ENCODE results near the gene HLA-DOB. TPM values are rescaled to one million over a fixed set of nuclear protein-coding genes. Genes with fewer than 3 reads are reported as not detected.
"Not testable (repeated sequence)": the region's sequence is repeated elsewhere in the genome, so short reads cannot be mapped to it uniquely, and the experiment has no call there.

The HLA-DOB gene
- polyA plus RNA-seq, 4 donors: 0.74 to 4.6 (median 2.7) TPM; not detected in 1

- Histone ChIP-seq H3K4me3 (ENCODE audit: low read depth in 1 of 3, low read length in 3 of 3) (no peak overlapping the region), H3K27me3 (ENCODE audit: control insufficient read depth in 3 of 3, insufficient read depth in 3 of 3, low read length in 3 of 3) (peaks cover 0 to 13% (median 0%) of the 10 kb centered on the region in 3 donors), H3K27ac (ENCODE audit: low read depth in 1 of 3, low read length in 2 of 3) (no peak overlapping the region), H3K4me1 (ENCODE audit: control insufficient read depth in 3 of 3, insufficient read depth in 2 of 3, low read depth in 1 of 3, low read length in 2 of 3) (no peaks in the 10 kb centered on the region), H3K9me3 (ENCODE audit: control insufficient read depth in 2 of 2, insufficient read depth in 1 of 2, low read depth in 1 of 2, low read length in 1 of 2) (no peaks in the 10 kb centered on the region), H3K36me3 (ENCODE audit: control insufficient read depth in 3 of 3, insufficient read depth in 2 of 3, low read depth in 1 of 3, low read length in 3 of 3) (no peaks in the 10 kb centered on the region)
- FAIRE-seq: no peak
- WGBS, 3 donors: 71 to 84% (median 80%) methylated on average over 2 of the region's 2 CpGs
- no peak for DNase-seq
Measured at GRCh38 chr6:32814145-32814544, 2.7 kb downstream of the HLA-DOB start.

GRCh38 chr6:32809171-32809570 lies 7.6 kb downstream of the HLA-DOB start:
- FAIRE-seq: no peak
- no peaks in the 10 kb centered on the region for H3K4me1 ChIP-seq (ENCODE audit: control insufficient read depth in 3 of 3, insufficient read depth in 2 of 3, low read depth in 1 of 3, low read length in 2 of 3)
- no peak overlapping the region for H3K4me3 ChIP-seq (ENCODE audit: low read depth in 1 of 3, low read length in 3 of 3)
- no peaks in the 10 kb centered on the region for H3K9me3 ChIP-seq (ENCODE audit: control insufficient read depth in 2 of 2, insufficient read depth in 1 of 2, low read depth in 1 of 2, low read length in 1 of 2)
- WGBS, 3 donors: 3 to 43% (median 39%) methylated on average over 1 of the region's 1 CpG
- no peak overlapping the region for H3K27ac ChIP-seq (ENCODE audit: low read depth in 1 of 3, low read length in 2 of 3)
- DNase-seq: no peak
- peaks cover 0 to 14% (median 0%) of the 10 kb centered on the region in 3 donors for H3K27me3 ChIP-seq (ENCODE audit: control insufficient read depth in 3 of 3, insufficient read depth in 3 of 3, low read length in 3 of 3)
- no peaks in the 10 kb centered on the region for H3K36me3 ChIP-seq (ENCODE audit: control insufficient read depth in 3 of 3, insufficient read depth in 2 of 3, low read depth in 1 of 3, low read length in 3 of 3)

- H3K27ac ChIP-seq (ENCODE audit: low read depth in 1 of 3, low read length in 2 of 3): no peak overlapping the region
- H3K9me3 ChIP-seq (ENCODE audit: control insufficient read depth in 2 of 2, insufficient read depth in 1 of 2, low read depth in 1 of 2, low read length in 1 of 2): no peaks in the 10 kb centered on the region
- no peaks in the 10 kb centered on the region for H3K36me3 ChIP-seq (ENCODE audit: control insufficient read depth in 3 of 3, insufficient read depth in 2 of 3, low read depth in 1 of 3, low read length in 3 of 3)
- no peak for DNase-seq
- H3K4me3 ChIP-seq (ENCODE audit: low read depth in 1 of 3, low read length in 3 of 3): no peak overlapping the region
- WGBS, 3 donors: 76 to 84% (median 80%) methylated on average over 5 of the region's 5 CpGs
- H3K4me1 ChIP-seq (ENCODE audit: control insufficient read depth in 3 of 3, insufficient read depth in 2 of 3, low read depth in 1 of 3, low read length in 2 of 3): no peaks in the 10 kb centered on the region
- FAIRE-seq: no peak
- peaks cover 0 to 6% (median 0%) of the 10 kb centered on the region in 3 donors for H3K27me3 ChIP-seq (ENCODE audit: control insufficient read depth in 3 of 3, insufficient read depth in 3 of 3, low read length in 3 of 3)
Measured at GRCh38 chr6:32807020-32807580, 9.7 kb downstream of the HLA-DOB start.

GRCh38 chr6:32805404-32805803 lies 11.4 kb downstream of the HLA-DOB start:
- H3K27me3 ChIP-seq (ENCODE audit: control insufficient read depth in 3 of 3, insufficient read depth in 3 of 3, low read length in 3 of 3); FAIRE-seq; H3K4me3 ChIP-seq (ENCODE audit: low read depth in 1 of 3, low read length in 3 of 3); H3K27ac ChIP-seq (ENCODE audit: low read depth in 1 of 3, low read length in 2 of 3); H3K4me1 ChIP-seq (ENCODE audit: control insufficient read depth in 3 of 3, insufficient read depth in 2 of 3, low read depth in 1 of 3, low read length in 2 of 3); DNase-seq; H3K36me3 ChIP-seq (ENCODE audit: control insufficient read depth in 3 of 3, insufficient read depth in 2 of 3, low read depth in 1 of 3, low read length in 3 of 3); H3K9me3 ChIP-seq (ENCODE audit: control insufficient read depth in 2 of 2, insufficient read depth in 1 of 2, low read depth in 1 of 2, low read length in 1 of 2): not testable (repeated sequence)

GRCh38 chr6:32803416-32803815 lies 13.4 kb downstream of the HLA-DOB start:
- no peak overlapping the region for H3K4me3 ChIP-seq (ENCODE audit: low read depth in 1 of 3, low read length in 3 of 3)
- WGBS, 3 donors: 40 to 76% (median 63%) methylated on average over 2 of the region's 2 CpGs
- peaks cover 0 to 16% (median 6%) of the 10 kb centered on the region in 3 donors for H3K27me3 ChIP-seq (ENCODE audit: control insufficient read depth in 3 of 3, insufficient read depth in 3 of 3, low read length in 3 of 3)
- H3K9me3 ChIP-seq (ENCODE audit: control insufficient read depth in 2 of 2, insufficient read depth in 1 of 2, low read depth in 1 of 2, low read length in 1 of 2): peaks cover 0 to 5% of the 10 kb centered on the region in 2 donors
- no peaks in the 10 kb centered on the region for H3K4me1 ChIP-seq (ENCODE audit: control insufficient read depth in 3 of 3, insufficient read depth in 2 of 3, low read depth in 1 of 3, low read length in 2 of 3)
- DNase-seq (no peak), FAIRE-seq (no peak)
- no peak overlapping the region for H3K27ac ChIP-seq (ENCODE audit: low read depth in 1 of 3, low read length in 2 of 3)
- H3K36me3 ChIP-seq (ENCODE audit: control insufficient read depth in 3 of 3, insufficient read depth in 2 of 3, low read depth in 1 of 3, low read length in 3 of 3): no peaks in the 10 kb centered on the region

- no peaks in the 10 kb centered on the region for H3K36me3 ChIP-seq (ENCODE audit: control insufficient read depth in 3 of 3, insufficient read depth in 2 of 3, low read depth in 1 of 3, low read length in 3 of 3)
- peaks cover 0 to 5% of the 10 kb centered on the region in 2 donors for H3K9me3 ChIP-seq (ENCODE audit: control insufficient read depth in 2 of 2, insufficient read depth in 1 of 2, low read depth in 1 of 2, low read length in 1 of 2)
- H3K27ac ChIP-seq (ENCODE audit: low read depth in 1 of 3, low read length in 2 of 3): no peak overlapping the region
- no peaks in the 10 kb centered on the region for H3K4me1 ChIP-seq (ENCODE audit: control insufficient read depth in 3 of 3, insufficient read depth in 2 of 3, low read depth in 1 of 3, low read length in 2 of 3)
- no peak for DNase-seq
- peaks cover 0 to 33% (median 6%) of the 10 kb centered on the region in 3 donors for H3K27me3 ChIP-seq (ENCODE audit: control insufficient read depth in 3 of 3, insufficient read depth in 3 of 3, low read length in 3 of 3)
- WGBS, 3 donors: 84 to 96% (median 88%) methylated on average over 3 of the region's 3 CpGs
- no peak for FAIRE-seq
- H3K4me3 ChIP-seq (ENCODE audit: low read depth in 1 of 3, low read length in 3 of 3): no peak overlapping the region
Measured at GRCh38 chr6:32799740-32800139, 17.1 kb downstream of the HLA-DOB start.

- Histone ChIP-seq H3K9me3 (ENCODE audit: control insufficient read depth in 2 of 2, insufficient read depth in 1 of 2, low read depth in 1 of 2, low read length in 1 of 2) (peaks cover 0 to 5% of the 10 kb centered on the region in 2 donors), H3K4me1 (ENCODE audit: control insufficient read depth in 3 of 3, insufficient read depth in 2 of 3, low read depth in 1 of 3, low read length in 2 of 3) (no peaks in the 10 kb centered on the region), H3K27ac (ENCODE audit: low read depth in 1 of 3, low read length in 2 of 3) (no peak overlapping the region), H3K4me3 (ENCODE audit: low read depth in 1 of 3, low read length in 3 of 3) (no peak overlapping the region), H3K36me3 (ENCODE audit: control insufficient read depth in 3 of 3, insufficient read depth in 2 of 3, low read depth in 1 of 3, low read length in 3 of 3) (no peaks in the 10 kb centered on the region), H3K27me3 (ENCODE audit: control insufficient read depth in 3 of 3, insufficient read depth in 3 of 3, low read length in 3 of 3) (peaks cover 0 to 36% (median 7%) of the 10 kb centered on the region in 3 donors)
- 90 to 97% (median 92%) methylated on average over 3 of the region's 3 CpGs for WGBS, 3 donors
- DNase-seq (no peak), FAIRE-seq (no peak)
Measured at GRCh38 chr6:32799168-32799567, 17.6 kb downstream of the HLA-DOB start.

GRCh38 chr6:32796848-32797776 lies 19.7 kb downstream of the HLA-DOB start:
- FAIRE-seq: no peak
- H3K27me3 ChIP-seq (ENCODE audit: control insufficient read depth in 3 of 3, insufficient read depth in 3 of 3, low read length in 3 of 3): peaks cover 0 to 41% (median 8%) of the 10 kb centered on the region in 3 donors
- H3K4me3 ChIP-seq (ENCODE audit: low read depth in 1 of 3, low read length in 3 of 3): no peak overlapping the region
- no peak overlapping the region for H3K27ac ChIP-seq (ENCODE audit: low read depth in 1 of 3, low read length in 2 of 3)
- H3K9me3 ChIP-seq (ENCODE audit: control insufficient read depth in 2 of 2, insufficient read depth in 1 of 2, low read depth in 1 of 2, low read length in 1 of 2): peaks cover 0 to 5% of the 10 kb centered on the region in 2 donors
- DNase-seq: peak; percentile 61 to 79
- WGBS, 3 donors: 8 to 11% (median 9%) methylated on average over 30 of the region's 30 CpGs
- H3K36me3 ChIP-seq (ENCODE audit: control insufficient read depth in 3 of 3, insufficient read depth in 2 of 3, low read depth in 1 of 3, low read length in 3 of 3): no peaks in the 10 kb centered on the region
- H3K4me1 ChIP-seq (ENCODE audit: control insufficient read depth in 3 of 3, insufficient read depth in 2 of 3, low read depth in 1 of 3, low read length in 2 of 3): no peaks in the 10 kb centered on the region
